GM21786 (cell line): Measurements from ENCODE around the gene RNF115.
"Not testable (repeated sequence)": the region's sequence is repeated elsewhere in the genome, so short reads cannot be mapped to it uniquely, and the experiment has no call there.

Experiments used
- ATAC-seq: cut with Tn5 transposase; IDR thresholded peaks from one replicate; pipeline ENCODE4 v1.9.1; 2021; ENCODE audit not compliant: unreplicated experiment

The RNF115 gene

DNA sequence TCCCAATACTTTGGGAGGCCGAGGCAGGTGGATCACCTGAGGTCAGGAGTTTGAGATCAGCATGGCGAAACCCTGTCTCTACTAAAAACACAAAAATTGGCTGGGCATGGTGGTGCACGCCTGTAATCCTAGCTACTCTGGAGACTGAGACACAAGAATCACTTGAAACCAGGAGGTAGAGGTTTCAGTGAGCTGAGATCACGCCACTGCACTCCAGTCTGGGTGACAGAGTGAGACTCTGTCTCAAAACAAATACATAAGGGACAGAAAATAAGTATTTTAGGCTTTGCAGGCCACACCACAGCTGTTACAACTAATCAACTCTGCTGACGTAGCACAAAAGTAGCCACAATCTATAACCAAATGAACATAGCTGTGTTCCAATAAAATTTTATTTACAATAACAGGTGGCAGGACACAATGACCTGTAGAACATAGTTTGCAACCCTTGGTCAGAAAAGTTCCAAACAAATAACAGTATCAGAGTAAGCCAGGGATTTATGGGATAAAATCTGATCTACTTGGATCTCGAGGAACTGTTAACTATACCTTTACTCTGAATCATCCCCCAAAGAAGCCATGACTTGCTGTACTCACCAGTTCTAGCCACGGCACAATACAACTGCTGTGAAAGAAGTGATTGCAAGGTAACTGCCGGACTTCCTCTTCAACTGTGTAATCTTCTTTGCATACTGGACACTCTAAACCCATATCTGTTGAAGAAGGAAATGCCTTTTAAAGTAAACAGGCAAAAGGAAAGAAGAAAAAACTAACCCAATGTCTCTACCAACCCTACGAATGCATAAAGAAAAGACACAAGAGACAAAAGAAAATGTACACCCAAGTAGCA, 76.3 kb downstream of the RNF115 start:
- ATAC-seq, result no peak

DNA sequence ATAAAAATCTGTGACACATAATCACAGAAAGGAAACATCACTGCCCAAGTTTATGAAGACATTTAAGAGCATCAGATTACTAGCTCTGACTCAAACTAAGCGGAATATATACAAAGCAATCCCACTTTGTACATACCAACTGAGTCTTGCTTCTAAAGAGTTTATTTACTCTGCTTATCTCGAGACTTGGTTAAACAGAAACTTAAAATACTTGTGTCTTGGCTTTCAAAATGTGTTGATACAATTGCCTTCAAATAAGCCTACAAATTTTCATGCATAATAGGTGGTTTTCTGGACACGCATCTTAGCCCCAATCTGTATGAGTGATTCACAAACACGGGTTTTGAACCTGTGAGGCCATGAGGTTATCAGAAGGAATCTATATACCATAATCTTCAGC, 83.6 kb downstream of the RNF115 start:
- ATAC-seq, result no peak

DNA sequence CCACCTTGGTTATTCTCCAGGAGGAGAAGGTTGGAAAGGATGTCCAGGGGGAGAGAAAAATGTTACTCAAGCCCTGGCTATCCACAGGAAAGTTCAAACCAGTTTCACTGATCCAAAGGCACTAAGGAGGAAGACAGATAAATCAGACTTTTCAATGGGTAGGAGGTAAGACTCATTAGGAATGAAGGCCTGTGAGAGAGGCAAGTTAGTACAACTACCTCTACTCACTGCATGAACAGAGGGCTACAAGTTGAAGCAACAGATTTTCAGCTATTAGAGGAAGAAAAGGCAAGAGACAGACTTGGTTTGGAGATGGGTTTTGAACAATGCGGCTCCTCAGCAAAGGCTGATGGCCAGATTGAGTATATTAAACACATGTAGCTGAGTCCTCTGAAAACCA, 87.7 kb downstream of the RNF115 start:
- no peak for ATAC-seq

DNA sequence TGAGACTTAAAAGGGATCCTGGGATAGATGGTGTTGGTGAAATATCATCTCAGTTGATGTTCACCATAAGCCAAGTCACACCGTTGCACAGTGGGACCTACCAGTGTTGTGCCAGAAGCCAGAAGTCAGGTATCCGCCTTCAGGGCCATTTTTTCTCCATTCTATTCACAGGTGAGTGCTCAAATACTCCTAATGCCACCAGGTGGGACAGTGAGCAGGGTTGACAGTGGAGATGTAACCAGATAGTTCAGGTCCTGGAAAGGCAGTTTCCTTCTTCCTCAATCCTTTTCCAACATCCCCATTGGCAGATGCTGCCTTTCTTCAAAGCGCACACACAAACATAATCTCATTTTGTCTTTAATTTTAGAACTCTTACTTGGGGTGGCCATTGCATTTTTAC, 93.0 kb downstream of the RNF115 start:
- no peak for ATAC-seq

GRCh38 chr1:145730467-145730866, 93.4 kb downstream of the RNF115 start:
- ATAC-seq, result no peak

GRCh38 chr1:145729666-145730436, 94.0 kb downstream of the RNF115 start:
- ATAC-seq, result no peak

GRCh38 chr1:145729196-145729595, 94.7 kb downstream of the RNF115 start:
- no peak for ATAC-seq

DNA sequence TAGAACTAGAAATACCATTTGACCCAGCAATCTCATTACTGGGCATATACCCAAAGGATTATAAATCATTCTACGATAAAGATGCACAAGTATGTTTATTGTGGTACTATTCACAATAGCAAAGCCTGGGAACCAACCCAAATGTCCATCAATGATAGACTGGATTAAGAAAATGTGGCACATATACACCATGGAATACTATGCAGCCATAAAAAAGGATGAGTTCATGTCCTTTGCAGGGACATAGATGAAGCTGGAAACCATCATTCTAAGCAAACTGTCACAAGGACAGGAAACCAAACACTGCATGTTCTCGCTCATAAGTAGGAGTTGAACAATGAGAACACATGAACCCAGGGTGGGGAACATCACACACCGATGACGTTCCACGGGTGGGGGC, 97.7 kb downstream of the RNF115 start:
- ATAC-seq, result not testable (repeated sequence)

GRCh38 chr1:145720878-145721671, 102.8 kb downstream of the RNF115 start:
- ATAC-seq, result peak; percentile 68

DNA sequence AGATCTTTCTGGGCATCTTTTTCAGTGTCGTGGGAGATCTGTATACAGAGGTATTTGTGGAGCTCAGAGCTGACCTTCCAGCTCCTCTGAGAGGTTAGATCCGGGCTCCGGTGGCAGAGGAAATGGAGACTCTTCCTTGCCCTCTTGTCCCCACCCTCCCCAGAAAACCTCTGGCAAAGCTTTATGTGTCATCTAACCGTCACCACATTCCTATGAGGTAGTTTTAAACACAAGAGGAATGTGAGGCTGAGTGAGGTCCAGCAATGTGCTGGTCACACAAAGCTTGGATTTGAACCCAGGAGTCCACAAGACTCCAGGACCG, 103.4 kb downstream of the RNF115 start:
- no peak for ATAC-seq

GRCh38 chr1:145719230-145720079, 104.4 kb downstream of the RNF115 start, which contains the start of gene CD160:
Gene CD160 (plus strand): TSS chr1:145719499. CDS start chr1:145728328, 8,829 bp downstream.
- ATAC-seq, result no peak

GRCh38 chr1:145718465-145718864, 105.4 kb downstream of the RNF115 start:
- not testable (repeated sequence) for ATAC-seq

GRCh38 chr1:145717833-145718232, 106.1 kb downstream of the RNF115 start:
- no peak for ATAC-seq

DNA sequence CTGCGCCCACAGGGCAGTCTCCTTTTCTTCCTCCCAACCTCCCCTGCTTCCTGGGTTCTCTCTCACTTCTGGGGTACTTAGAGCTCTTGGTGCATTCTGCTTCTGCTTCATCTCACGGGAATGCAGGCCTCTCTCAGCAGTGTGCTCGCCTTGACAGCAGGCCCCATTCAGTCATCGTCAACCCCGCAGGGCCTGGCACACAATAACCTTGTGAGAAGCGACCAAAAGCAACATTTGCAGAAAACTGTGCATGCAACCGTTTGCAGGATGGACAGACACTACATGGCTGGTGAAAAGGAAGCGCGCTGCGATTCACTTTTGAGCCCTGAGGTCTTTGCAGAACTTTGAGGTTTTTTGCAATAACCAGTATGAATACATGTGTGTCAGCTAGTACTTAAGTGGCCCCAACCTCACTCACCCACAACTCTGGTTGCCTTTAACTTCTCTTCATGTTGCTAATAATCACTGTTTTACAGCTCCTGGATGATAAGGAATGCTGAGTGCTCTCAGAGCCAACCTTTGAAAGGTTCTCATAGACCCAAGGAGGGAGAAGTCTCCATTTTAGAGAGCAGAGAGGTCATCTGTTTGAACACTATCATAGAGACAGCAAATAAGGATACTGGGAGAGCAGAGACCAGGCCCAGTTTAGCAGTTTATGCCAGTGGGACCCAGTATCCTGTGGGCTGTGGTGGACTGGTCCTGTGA, 107.1 kb downstream of the RNF115 start:
- ATAC-seq, result no peak

DNA sequence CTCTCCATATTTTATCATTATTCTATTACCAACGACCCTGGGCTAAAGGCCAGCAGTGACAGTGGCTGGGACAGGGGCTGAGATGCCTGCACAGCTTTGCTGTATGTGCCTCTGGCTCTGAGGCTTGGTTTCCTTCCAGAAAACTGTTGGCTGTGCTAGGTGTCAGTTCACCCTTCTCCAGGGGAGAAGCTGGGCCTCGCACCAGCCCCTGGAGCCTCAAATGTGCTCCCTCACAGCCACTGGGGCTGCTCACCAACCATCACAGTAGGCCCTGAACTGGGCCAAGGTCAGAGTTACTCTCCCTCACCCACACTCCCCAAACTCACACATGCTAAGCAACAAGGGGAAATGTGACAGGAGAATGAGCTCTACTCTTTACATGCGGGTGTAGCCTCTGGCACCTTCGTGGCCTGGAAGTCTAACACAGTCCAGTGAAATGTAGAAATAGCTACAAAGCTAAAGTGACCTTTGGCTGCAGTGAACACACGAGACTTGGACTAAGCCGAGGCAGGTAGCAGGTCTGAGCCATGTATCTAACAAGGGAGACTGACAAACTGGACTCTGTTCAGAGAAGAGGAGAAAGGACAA, 109.3 kb downstream of the RNF115 start:
- no peak for ATAC-seq

DNA sequence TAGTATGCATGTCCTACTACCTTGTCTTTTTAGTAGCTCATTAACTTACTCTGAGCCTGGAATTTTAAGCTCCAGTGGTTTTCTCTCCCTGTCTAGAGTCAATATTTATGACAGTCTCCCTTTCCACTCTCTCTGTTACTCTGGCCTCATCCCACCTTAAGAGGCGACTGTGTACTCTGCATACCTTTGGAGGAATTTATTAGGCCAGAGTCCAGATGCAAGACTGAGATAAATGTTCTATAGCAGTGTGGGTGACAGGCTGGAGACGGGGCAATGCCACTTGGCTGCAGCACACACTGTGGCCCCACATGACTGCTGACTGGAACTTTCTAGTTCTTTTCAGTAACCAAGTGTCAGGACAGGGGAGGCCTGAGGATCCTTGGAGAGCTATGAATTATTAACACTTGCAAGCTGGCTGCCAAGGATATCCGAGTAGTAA, 112.7 kb downstream of the RNF115 start:
- no peak for ATAC-seq

GRCh38 chr1:145710291-145711027, 113.4 kb downstream of the RNF115 start:
- no peak for ATAC-seq

DNA sequence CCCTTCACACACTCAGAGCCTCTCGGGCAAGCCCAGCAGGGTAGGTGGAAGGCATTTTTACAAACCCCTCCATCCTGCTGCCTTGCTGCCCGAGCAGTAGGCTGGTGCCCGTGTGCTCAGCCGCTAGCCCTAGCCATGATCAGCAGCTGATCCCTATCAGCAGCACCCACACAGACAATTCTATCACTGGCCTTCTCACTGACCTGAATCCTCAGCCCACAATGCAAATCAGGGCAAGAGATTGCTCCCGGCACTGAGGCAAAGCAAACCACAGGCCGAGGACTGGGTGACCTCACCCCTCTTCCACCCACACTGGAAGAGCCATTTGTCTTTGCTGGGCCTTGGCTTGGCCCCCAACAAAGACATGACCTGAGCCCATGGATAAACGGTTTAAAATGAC, 115.8 kb downstream of the RNF115 start:
- ATAC-seq, result no peak
